GM12878 (cell line): Measurements from ENCODE around the gene PNLIPRP2. TPM values are rescaled to one million over a fixed set of nuclear protein-coding genes. Genes with fewer than 3 reads are reported as not detected.

Experiments
- ATAC-seq: fragments of 200-7000 bp; cut with Tn5 transposase; 3 replicates; pipeline ENCODE4 v1.9.1; 2020; ENCODE audit warnings: mild to moderate bottlenecking, moderate library complexity
- BruUV-seq: library from RNA; stranded (reverse); fragments of 400-500 nt; replicated peaks from 2 replicates; lab custom pipeline; 2021; lab: Mats Ljungman, UMichigan
- CTCF ChIA-PET: fragments of 300-600 bp; sonication (Branson Sonifier 250); formaldehyde crosslinking; extraction: SDS; loops from one replicate; lab custom pipeline; 2021; ENCODE audit warnings: inconsistent platforms; lab: Yijun Ruan, JAX
- POLR2A ChIA-PET: fragments of 350-600 bp; formaldehyde crosslinking; extraction: SDS; loops from one replicate; lab custom pipeline; 2021; ENCODE audit warnings: inconsistent platforms; lab: Charles Lee
- RAD21 ChIA-PET: fragments of 300-600 bp; sonication (Branson Sonifier 250); formaldehyde crosslinking; loops from one replicate; lab custom pipeline; 2023; ENCODE audit warnings: antibody characterized with exemption; ENCODE audit not compliant: unreplicated experiment; lab: Charles Lee
- SMC1A ChIA-PET: fragments of 300-600 bp; sonication (Branson Sonifier 250); formaldehyde crosslinking; loops from one replicate; lab custom pipeline; 2023; ENCODE audit not compliant: unreplicated experiment, uncharacterized antibody; lab: Charles Lee
- DNase-seq: peaks from one replicate; pipeline ENCODE4 v3.0.0-alpha.2; 2011; ENCODE audit warnings: low read depth, low spot score
- FAIRE-seq: peaks from 3 replicates; lab custom pipeline; 2011; peaks lifted over from hg19 to GRCh38; lab: Jason Lieb, UNC
- H2AFZ ChIP-seq: 2 replicates; pipeline ENCODE4 v1.6.0; 2011; ENCODE audit warnings: low read depth, low read length, control low read depth; ENCODE audit not compliant: control insufficient read depth
- H3K27ac ChIP-seq: 2 replicates; pipeline ENCODE4 v1.5.1; 2011; ENCODE audit warnings: control low read depth; ENCODE audit not compliant: control insufficient read depth, insufficient read depth
- H3K27me3 ChIP-seq, 2 experiments: replicated peaks in 1 of 2; 2 replicates each; pipeline versions ENCODE4 v1.6.0 to v1.6.1; 2011; ENCODE audit warnings: low read length in 1 of 2; ENCODE audit not compliant: control insufficient read depth in 2 of 2, insufficient read depth in 2 of 2
- H3K36me3 ChIP-seq, 2 experiments: 2 replicates each; pipeline ENCODE4 v1.5.1; 2011; ENCODE audit warnings: low read length in 1 of 2; ENCODE audit not compliant: control insufficient read depth in 2 of 2, insufficient read depth in 2 of 2
- H3K4me1 ChIP-seq: 2 replicates; pipeline ENCODE4 v1.6.1; 2011; ENCODE audit warnings: mild to moderate bottlenecking, low read length, moderate library complexity, mixed read lengths; ENCODE audit not compliant: control insufficient read depth, insufficient read depth
- H3K4me2 ChIP-seq: 2 replicates; pipeline ENCODE4 v1.6.0; 2011; ENCODE audit warnings: control low read depth; ENCODE audit not compliant: control insufficient read depth, insufficient read depth
- H3K4me3 ChIP-seq: fragments of 200-600 bp; sonication (generic); 2 replicates; pipeline ENCODE4 v1.5.1; 2016
- H3K79me2 ChIP-seq: 2 replicates; pipeline ENCODE4 v1.6.0; 2011; ENCODE audit warnings: low read length; ENCODE audit not compliant: control insufficient read depth, insufficient read depth
- H3K9ac ChIP-seq: 2 replicates; pipeline ENCODE4 v1.8.0; 2011; ENCODE audit warnings: low read length, control low read depth, mixed read lengths; ENCODE audit not compliant: control insufficient read depth, insufficient read depth
- H3K9me3 ChIP-seq: replicated peaks from 3 replicates; pipeline ENCODE4 v1.5.1; 2011; ENCODE audit warnings: mild to moderate bottlenecking, low read length; ENCODE audit not compliant: control insufficient read depth, insufficient read depth
- H4K20me1 ChIP-seq: 2 replicates; pipeline ENCODE4 v1.6.0; 2011; ENCODE audit not compliant: control insufficient read depth, insufficient read depth
- CREB1 ChIP-seq: IDR thresholded peaks from 2 replicates; pipeline ENCODE4 v1.6.1; 2012; ENCODE audit warnings: low read depth, mild to moderate bottlenecking, inconsistent platforms
- CREM ChIP-seq: IDR thresholded peaks from 2 replicates; pipeline ENCODE4 v1.6.1; 2014; ENCODE audit warnings: antibody characterized with exemption, low read depth
- FOS ChIP-seq: IDR thresholded peaks from 3 replicates; pipeline ENCODE4 v1.6.1; 2011; ENCODE audit warnings: borderline replicate concordance; ENCODE audit not compliant: insufficient read length; ENCODE audit errors: extremely low read depth
- MTA3 ChIP-seq: IDR thresholded peaks from 2 replicates; pipeline ENCODE4 v1.6.1; 2012; ENCODE audit warnings: low read length, inconsistent platforms, borderline replicate concordance
- SMAD5 ChIP-seq: IDR thresholded peaks from 2 replicates; pipeline ENCODE4 v1.6.1; 2016; ENCODE audit warnings: antibody characterized with exemption, low read depth
- SREBF1 ChIP-seq: IDR thresholded peaks from 2 replicates; pipeline ENCODE4 v1.6.1; 2012; ENCODE audit warnings: mild to moderate bottlenecking, low read length
- SUZ12 ChIP-seq: fragments of 200-600 bp; sonication (generic); IDR thresholded peaks from one replicate; pipeline ENCODE4 v1.6.1; 2018; ENCODE audit warnings: antibody characterized with exemption, mild to moderate bottlenecking; ENCODE audit not compliant: unreplicated experiment
- TBL1XR1 ChIP-seq: IDR thresholded peaks from 2 replicates; pipeline ENCODE4 v1.6.1; 2012; ENCODE audit warnings: low read depth, low read length, improper control_type of control experiment
- ZNF274 ChIP-seq: IDR thresholded peaks from one replicate; pipeline ENCODE4 v1.8.0; 2011; ENCODE audit not compliant: insufficient read length, insufficient read depth
- ZZZ3 ChIP-seq: IDR thresholded peaks from 2 replicates; pipeline ENCODE4 v1.6.1; 2011; ENCODE audit warnings: low read depth; ENCODE audit not compliant: control insufficient read depth, insufficient read length
- WGBS: methylation state at CpG from one replicate; pipeline ENCODE4 v1.1.6; 2016; ENCODE audit warnings: low lambda C conversion rate; ENCODE audit not compliant: insufficient replicate concordance, insufficient coverage; ENCODE audit errors: missing lambda C conversion rate; 5-methylcytosine and 5-hydroxymethylcytosine counted together
- in situ Hi-C: fragments of 300-500 bp; cut with MboI; formaldehyde crosslinking; loops from 9 replicates; pipeline ENCODE4 v1.14.3; 2018; ENCODE audit warnings: mixed read lengths
- intact Hi-C: fragments of 100-400 bp; cut with micrococcal nuclease; formaldehyde crosslinking; loops from one replicate; pipeline ENCODE4 v1.14.2; 2022; ENCODE audit not compliant: unreplicated experiment
- polyA plus RNA-seq, 11 experiments: library from polyadenylated mRNA; depleted of rRNA in 4 of 11; unstranded in 6 of 11; stranded (reverse) in 5 of 11; fragments of >200 nt; fragmentation: Nextera tagmentation in 4 of 11; fragmentation: Illumina TruSeq in 1 of 11; extraction: Ambion mirVana in 4 of 11; extraction: Trizol in 1 of 11; gene quantifications; 1 replicate in 1 of 11; 2 replicates in 10 of 11; pipeline versions ENCODE4 v1.2.1 to v1.2.3, GENCODE V29; 2011 to 2016; ENCODE audit warnings: inconsistent platforms in 2 of 11, missing spikeins in 2 of 11, low read depth in 1 of 11
- total RNA-seq, 4 experiments: library from RNA; depleted of rRNA in 3 of 4; stranded (reverse); fragments of >200 nt in 3 of 4; fragmentation: Illumina TruSeq in 1 of 4; extraction: Trizol in 1 of 4; gene quantifications; 2 replicates each; pipeline versions ENCODE4 v1.2.1 to v1.2.3, GENCODE V29; 2013 to 2021

The PNLIPRP2 gene
- total and polyA plus RNA-seq, 10 of the 15 experiments (the other 5 are each of a cell fraction or from before 2014, with no cell fraction given) = 0.33 TPM; not detected in 9

DNA sequence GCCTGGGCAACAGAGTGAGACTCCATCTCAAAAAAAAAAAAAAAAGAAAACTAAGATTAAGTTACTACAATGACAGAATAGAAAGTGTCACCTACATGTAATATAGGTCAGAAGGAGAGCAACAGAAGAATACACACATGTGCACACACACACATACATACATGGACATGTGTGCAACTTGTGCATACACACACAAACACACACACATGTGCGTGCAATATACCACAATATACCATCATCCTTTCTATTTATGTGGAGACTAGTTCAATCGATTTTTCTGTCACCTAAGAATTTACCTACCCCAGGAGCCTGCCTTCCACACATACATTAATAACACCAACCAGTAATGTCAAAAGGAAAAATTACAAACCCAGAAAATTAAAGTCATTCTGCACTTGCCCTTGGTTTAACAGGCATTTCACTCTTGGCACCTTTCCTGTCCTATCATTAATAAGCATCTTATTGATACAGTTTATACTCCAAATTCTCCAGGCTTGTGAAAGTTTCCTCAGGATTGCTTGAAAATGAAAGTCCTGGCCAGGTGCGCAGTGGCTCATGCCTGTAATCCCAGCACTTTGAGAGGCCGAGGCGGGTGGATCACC is 27.5 kb upstream of the PNLIPRP2 start (continued):
- TF ChIP-seq FOS = no peak
- no peak for TF ChIP-seq CREM
- no peak for TF ChIP-seq SREBF1
- no peak for TF ChIP-seq TBL1XR1
- TF ChIP-seq ZZZ3 = no peak
- TF ChIP-seq ZNF274 = no peak
- no peak for TF ChIP-seq SMAD5

- Histone ChIP-seq H3K4me2 (no peak overlapping the region), H4K20me1 (no peaks in the 10 kb centered on the region), H3K9me3 (no peaks in the 10 kb centered on the region), H3K4me3 (no peak overlapping the region), H3K9ac (no peak overlapping the region), H2AFZ (no peak overlapping the region), H3K36me3 (no peaks in the 10 kb centered on the region), H3K79me2 (no peaks in the 10 kb centered on the region), H3K27ac (no peak overlapping the region), H3K27me3 (no peaks in the 10 kb centered on the region), H3K4me1 (no peaks in the 10 kb centered on the region)
- no peak for FAIRE-seq
- POLR2A ChIA-PET = no interaction called here
- no TSS peak for BruUV-seq
- TF ChIP-seq MTA3 (no peak), CREB1 (no peak), SUZ12 (no peak)
- CTCF ChIA-PET = no interaction called here
- RAD21 ChIA-PET = no interaction called here
- 18% methylated on average over 7 of the region's 7 CpGs for whole genome bisulfite sequencing
- DNase-seq = no peak
- SMC1A ChIA-PET = no interaction called here
- in situ Hi-C loops (no loop called here), intact Hi-C loops (no loop called here)
- no peak for ATAC-seq
Observed at GRCh38 chr10:116594525-116595035, 26.2 kb upstream of the PNLIPRP2 start.
